Endothelial cell of umbilical vein (primary cell): ENCODE data around the gene KCNQ2. TPM values are rescaled to one million over a fixed set of nuclear protein-coding genes. Genes with fewer than 3 reads are reported as not detected.

Source experiments
- BruUV-seq: library from RNA; stranded (reverse); fragments of 400-500 nt; replicated peaks from 2 replicates; lab custom pipeline; 2021; lab: Mats Ljungman, UMichigan
- CTCF ChIA-PET: fragments of 300-600, 350-600 bp; sonication (Branson Sonifier 250); formaldehyde crosslinking; loops from one replicate; lab custom pipeline; 2021; ENCODE audit warnings: antibody characterized with exemption, inconsistent platforms; lab: Charles Lee
- POLR2A ChIA-PET: fragments of 300-600, 350-600 bp; sonication (Branson Sonifier 250); formaldehyde crosslinking; loops from one replicate; lab custom pipeline; 2021; ENCODE audit warnings: antibody characterized with exemption, inconsistent platforms; lab: Charles Lee
- DNase-seq: peaks from one replicate; pipeline ENCODE4 v3.0.0-alpha.2; 2011; ENCODE audit warnings: low read depth, low spot score
- FAIRE-seq: peaks from 2 replicates; lab custom pipeline; 2011; peaks lifted over from hg19 to GRCh38; lab: Jason Lieb, UNC
- H2AFZ ChIP-seq: 2 replicates; pipeline ENCODE4 v1.6.0; 2012; ENCODE audit warnings: low read depth, low read length, control low read depth, inconsistent platforms
- H3K27ac ChIP-seq: 2 replicates; pipeline ENCODE4 v1.5.1; 2011; ENCODE audit warnings: low read depth, mild to moderate bottlenecking, control low read depth, low read length, moderate library complexity; ENCODE audit not compliant: insufficient read depth
- H3K27me3 ChIP-seq, 2 experiments: 2 replicates each; pipeline versions ENCODE4 v1.6.0 to v1.6.1; 2011; ENCODE audit warnings: low read length in 2 of 2, mixed read lengths in 1 of 2; ENCODE audit not compliant: control insufficient read depth in 2 of 2, insufficient read depth in 2 of 2
- H3K36me3 ChIP-seq, 2 experiments: 2 replicates in 1 of 2; 3 replicates in 1 of 2; pipeline ENCODE4 v1.5.1; 2011; ENCODE audit warnings: low read length in 2 of 2, mild to moderate bottlenecking in 1 of 2, moderate library complexity in 1 of 2; ENCODE audit not compliant: control insufficient read depth in 2 of 2, insufficient read depth in 2 of 2; ENCODE audit errors: extremely low read depth in 1 of 2
- H3K4me1 ChIP-seq: 3 replicates; pipeline ENCODE4 v1.5.1; 2011; ENCODE audit warnings: mild to moderate bottlenecking, low read length; ENCODE audit not compliant: control insufficient read depth, insufficient read depth; ENCODE audit errors: extremely low read depth
- H3K4me2 ChIP-seq: 2 replicates; pipeline ENCODE4 v1.6.1; 2011; ENCODE audit warnings: low read length, control low read depth, mixed read lengths; ENCODE audit not compliant: insufficient read depth
- H3K4me3 ChIP-seq, 3 experiments: fragments of 200-600 bp in 1 of 3; sonication (generic), shearing (Covaris generic) in 1 of 3; replicated peaks in 1 of 3; 2 replicates each; pipeline ENCODE4 v1.5.1; 2011 to 2016; ENCODE audit warnings: control low read depth in 3 of 3, low read length in 3 of 3, mild to moderate bottlenecking in 2 of 3, inconsistent platforms in 1 of 3, low read depth in 1 of 3, moderate library complexity in 1 of 3; ENCODE audit not compliant: insufficient read depth in 1 of 3
- H3K79me2 ChIP-seq: 2 replicates; pipeline ENCODE4 v1.6.0; 2012; ENCODE audit warnings: low read length, inconsistent platforms; ENCODE audit not compliant: control insufficient read depth, insufficient read depth
- H3K9ac ChIP-seq: replicated peaks from 2 replicates; pipeline ENCODE3; 2011; ENCODE audit warnings: low read length, control low read depth; ENCODE audit not compliant: insufficient read depth; ENCODE audit errors: extremely low read depth
- H3K9me1 ChIP-seq: replicated peaks from 3 replicates; pipeline ENCODE4 v1.6.0; 2011; ENCODE audit warnings: mild to moderate bottlenecking, low read length; ENCODE audit not compliant: control insufficient read depth, insufficient read depth; ENCODE audit errors: extremely low read depth
- H3K9me3 ChIP-seq: replicated peaks from 2 replicates; pipeline ENCODE4 v1.5.1; 2012; ENCODE audit warnings: low read length, inconsistent platforms; ENCODE audit not compliant: control insufficient read depth, insufficient read depth
- H4K20me1 ChIP-seq: replicated peaks from 2 replicates; pipeline ENCODE3; 2011; ENCODE audit warnings: mild to moderate bottlenecking, low read length; ENCODE audit not compliant: control insufficient read depth, insufficient read depth; ENCODE audit errors: extremely low read depth
- CTCF ChIP-seq, 2 donors: IDR thresholded peaks; 1 replicate in 1 of 2; 2 replicates in 1 of 2; pipeline ENCODE4 v1.5.1; 2011; ENCODE audit warnings: low read length in 2 of 2, mild to moderate bottlenecking in 2 of 2, moderate library complexity in 2 of 2, control low read depth in 1 of 2, inconsistent platforms in 1 of 2, low read depth in 1 of 2; ENCODE audit not compliant: insufficient read depth in 1 of 2; ENCODE audit errors: extremely low read depth in 1 of 2
- EZH2 ChIP-seq: IDR thresholded peaks from 2 replicates; pipeline ENCODE4 v1.6.1; 2012; ENCODE audit warnings: borderline replicate concordance, low read depth, mild to moderate bottlenecking, moderate library complexity, low read length, inconsistent platforms; ENCODE audit not compliant: severe bottlenecking
- FOS ChIP-seq: IDR thresholded peaks from 2 replicates; pipeline ENCODE4 v1.6.1; 2011; ENCODE audit warnings: mild to moderate bottlenecking, low read length, moderate library complexity, borderline replicate concordance; ENCODE audit not compliant: insufficient read depth
- GATA2 ChIP-seq: IDR thresholded peaks from 2 replicates; pipeline ENCODE4 v1.7.0; 2011; ENCODE audit warnings: low read depth, mild to moderate bottlenecking, moderate library complexity, mixed read lengths, low read length; ENCODE audit not compliant: insufficient read length, insufficient read depth
- JUN ChIP-seq: IDR thresholded peaks from 2 replicates; pipeline ENCODE4 v1.6.1; 2011; ENCODE audit warnings: borderline replicate concordance, low read depth; ENCODE audit not compliant: insufficient read length, insufficient read depth
- MYC ChIP-seq: IDR thresholded peaks from one replicate; pipeline ENCODE4 v1.6.1; 2011; ENCODE audit warnings: mild to moderate bottlenecking, low read depth, low read length
- POLR2A ChIP-seq: IDR thresholded peaks from 2 replicates; pipeline ENCODE4 v1.6.1; 2012; ENCODE audit warnings: low read depth, mild to moderate bottlenecking, control low read depth, low read length
- POLR2AphosphoS5 ChIP-seq: IDR thresholded peaks from 2 replicates; pipeline ENCODE4 v1.6.1; 2012; ENCODE audit warnings: low read depth, mild to moderate bottlenecking, control low read depth, low read length, moderate library complexity; ENCODE audit not compliant: insufficient read depth
- dilution Hi-C: fragments of 300-500 bp; cut with MboI; formaldehyde crosslinking; loops from one replicate; pipeline ENCODE4 v1.15.0; 2019; ENCODE audit warnings: low sequenced_read_pairs; ENCODE audit not compliant: extremely low pct_ligation_motif_present
- intact Hi-C: fragments of 100-400 bp; cut with micrococcal nuclease; formaldehyde crosslinking; loops from one replicate; pipeline ENCODE4 v1.10.0; 2022
- polyA plus RNA-seq, 4 experiments: library from polyadenylated mRNA; depleted of rRNA in 3 of 4; stranded (reverse) in 3 of 4; unstranded in 1 of 4; fragments of >200 nt; gene quantifications; 2 replicates each; pipeline versions ENCODE4 v1.2.1 to v1.2.3, GENCODE V29; 2011 to 2012; ENCODE audit warnings: missing spikeins in 1 of 4
- total RNA-seq: library from RNA; stranded (reverse); gene quantifications from 2 replicates; pipeline ENCODE4 v1.2.3, GENCODE V29; 2021
- TF ChIP-seq, protein P1 (sequence below): IDR thresholded peaks from 2 replicates; pipeline ENCODE4 v1.6.1; 2011; ENCODE audit not compliant: insufficient read depth, insufficient read length

KCNQ2 gene
- total and polyA plus RNA-seq, 2 donors (not counting 3 experiments of a cell fraction or from before 2014, with no cell fraction given), result not detected

DNA sequence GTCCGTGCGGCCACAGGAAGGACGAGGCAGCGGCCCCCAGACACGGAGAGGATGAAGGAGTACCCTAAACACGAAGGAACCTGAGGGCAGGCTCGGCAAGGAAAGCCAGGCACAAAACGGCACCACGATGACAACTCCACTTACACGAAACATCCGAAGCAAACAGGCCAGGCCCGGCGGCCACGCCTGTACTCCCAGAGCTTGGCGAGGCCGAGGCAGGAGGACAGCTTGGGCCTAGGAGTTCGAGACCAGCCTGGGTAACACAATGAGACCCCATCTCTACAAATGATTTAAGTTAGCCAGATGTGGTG, 13.4 kb downstream of the KCNQ2 start:
- TF ChIP-seq CTCF (IDR thresholded peaks at IDR 0.05; ENCODE audit: extremely low read depth in 1 of 2, insufficient read depth in 1 of 2, low read depth in 1 of 2, low read length in 2 of 2) (no peak), JUN (no peak), POLR2A (no peak), MYC (no peak), GATA2 (no peak), EZH2 (no peak), POLR2AphosphoS5 (no peak), FOS (no peak)
- TF ChIP-seq, protein P1, sequence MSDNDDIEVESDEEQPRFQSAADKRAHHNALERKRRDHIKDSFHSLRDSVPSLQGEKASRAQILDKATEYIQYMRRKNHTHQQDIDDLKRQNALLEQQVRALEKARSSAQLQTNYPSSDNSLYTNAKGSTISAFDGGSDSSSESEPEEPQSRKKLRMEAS, result no peak
- no peaks in the 10 kb centered on the region for H3K36me3 ChIP-seq
- H4K20me1 ChIP-seq, result no peaks in the 10 kb centered on the region
- BruUV-seq, result no TSS peak
- H3K9me3 ChIP-seq, result no peaks in the 10 kb centered on the region
- FAIRE-seq (no peak), DNase-seq (no peak)
- H3K4me3 ChIP-seq, result no peak overlapping the region
- peaks cover 5 to 11% of the 10 kb centered on the region in 2 experiments for H3K27me3 ChIP-seq
- H2AFZ ChIP-seq, result no peak overlapping the region
- POLR2A ChIA-PET, result no interaction called here
- H3K27ac ChIP-seq, result no peak overlapping the region
- H3K9ac ChIP-seq, result no peak overlapping the region
- no peaks in the 10 kb centered on the region for H3K9me1 ChIP-seq
- H3K4me2 ChIP-seq, result no peak overlapping the region
- intact Hi-C loops (no loop called here), dilution Hi-C loops (no loop called here)
- no peaks in the 10 kb centered on the region for H3K4me1 ChIP-seq
- CTCF ChIA-PET, result no interaction called here
- H3K79me2 ChIP-seq, result no peaks in the 10 kb centered on the region
